Panc1 (cell line): ENCODE data around the gene GRIN2B. TPM values are rescaled to one million over a fixed set of nuclear protein-coding genes. Genes with fewer than 3 reads are reported as not detected.

Experiments
- ATAC-seq: fragments of 200-7000 bp; cut with Tn5 transposase; 2 replicates; pipeline ENCODE4 v1.9.1; 2020; ENCODE audit warnings: mild to moderate bottlenecking, moderate library complexity
- BruUV-seq: library from RNA; stranded (reverse); fragments of 400-500 nt; replicated peaks from 2 replicates; lab custom pipeline; 2021; lab: Mats Ljungman, UMichigan
- CTCF ChIA-PET: fragments of 300-600 bp; sonication (Branson Sonifier 250); formaldehyde crosslinking; loops from one replicate; lab custom pipeline; 2022; ENCODE audit warnings: antibody characterized with exemption; lab: Charles Lee
- POLR2A ChIA-PET: fragments of 300-600 bp; sonication (Branson Sonifier 250); formaldehyde crosslinking; loops from one replicate; lab custom pipeline; 2022; ENCODE audit warnings: antibody characterized with exemption; lab: Charles Lee
- DNase-seq: peaks from one replicate; pipeline ENCODE4 v3.0.0-alpha.2; 2010; ENCODE audit warnings: low read depth, low spot score
- H3K27ac ChIP-seq: 2 replicates; pipeline ENCODE4 v1.5.1; 2011; ENCODE audit warnings: mild to moderate bottlenecking, low read length, inconsistent platforms
- H3K27me3 ChIP-seq: fragments of 200-500 bp; sonication (Bioruptor generic); 2 replicates; pipeline ENCODE4 v1.6.0; 2014; ENCODE audit warnings: low read length, inconsistent platforms; ENCODE audit not compliant: control insufficient read depth, insufficient read depth
- H3K36me3 ChIP-seq: fragments of 200-500 bp; sonication (Bioruptor generic); 2 replicates; pipeline ENCODE4 v1.5.1; 2014; ENCODE audit warnings: inconsistent platforms, mild to moderate bottlenecking, low read length, moderate library complexity; ENCODE audit not compliant: control insufficient read depth, insufficient read depth
- H3K4me1 ChIP-seq: 2 replicates; pipeline ENCODE4 v1.5.1; 2011; ENCODE audit warnings: inconsistent platforms, mild to moderate bottlenecking, low read length, moderate library complexity; ENCODE audit not compliant: control insufficient read depth, insufficient read depth
- H3K4me3 ChIP-seq, 2 experiments: 2 replicates each; pipeline ENCODE4 v1.5.1; 2011 to 2012; ENCODE audit warnings: low read depth in 2 of 2, low read length in 2 of 2, mild to moderate bottlenecking in 2 of 2, inconsistent platforms in 1 of 2, moderate library complexity in 1 of 2
- H3K9me3 ChIP-seq: fragments of 200-500 bp; sonication (Bioruptor generic); 2 replicates; pipeline ENCODE4 v1.5.1; 2014; ENCODE audit warnings: low read depth, mild to moderate bottlenecking, inconsistent platforms, low read length, moderate library complexity; ENCODE audit not compliant: control insufficient read depth, insufficient read depth
- POLR2AphosphoS5 ChIP-seq: IDR thresholded peaks from 2 replicates; pipeline ENCODE4 v1.6.1; 2012; ENCODE audit warnings: mild to moderate bottlenecking, low read depth, low read length, moderate library complexity
- SIN3A ChIP-seq: IDR thresholded peaks from 2 replicates; pipeline ENCODE4 v1.6.1; 2012; ENCODE audit warnings: low read depth, mild to moderate bottlenecking, low read length, moderate library complexity, borderline replicate concordance; ENCODE audit not compliant: insufficient read depth
- TCF7L2 ChIP-seq: IDR thresholded peaks from 2 replicates; pipeline ENCODE4 v1.6.1; 2011; ENCODE audit warnings: mild to moderate bottlenecking, low read depth, low read length, inconsistent platforms
- in situ Hi-C: cut with HindIII; loops from 2 replicates; pipeline ENCODE4 v1.10.0; 2016; ENCODE audit warnings: low sequenced_read_pairs, low pct_unique_long_range_greater_than_20kb
- intact Hi-C: fragments of 100-400 bp; cut with micrococcal nuclease; formaldehyde crosslinking; loops from one replicate; pipeline ENCODE4 v1.10.0; 2022; ENCODE audit not compliant: unreplicated experiment
- total RNA-seq: library from RNA; stranded (reverse); gene quantifications from one replicate; pipeline ENCODE4 v1.2.1, GENCODE V29; 2021; ENCODE audit not compliant: unreplicated experiment
- TF ChIP-seq, protein P1 (sequence below), 2 experiments: IDR thresholded peaks; 2 replicates each; pipeline ENCODE4 v1.6.1; 2011 to 2012; ENCODE audit warnings: low read depth in 2 of 2, control low read depth in 1 of 2, low read length in 1 of 2, mild to moderate bottlenecking in 1 of 2, moderate library complexity in 1 of 2; ENCODE audit not compliant: insufficient read depth in 1 of 2
- TF ChIP-seq, protein P2 (sequence below): fragments of 450-650 bp; IDR thresholded peaks from 2 replicates; pipeline ENCODE4 v1.5.1; 2017; ENCODE audit warnings: mild to moderate bottlenecking

The GRIN2B gene
- total RNA-seq, 1 experiment from 2014 or later: not detected

DNA sequence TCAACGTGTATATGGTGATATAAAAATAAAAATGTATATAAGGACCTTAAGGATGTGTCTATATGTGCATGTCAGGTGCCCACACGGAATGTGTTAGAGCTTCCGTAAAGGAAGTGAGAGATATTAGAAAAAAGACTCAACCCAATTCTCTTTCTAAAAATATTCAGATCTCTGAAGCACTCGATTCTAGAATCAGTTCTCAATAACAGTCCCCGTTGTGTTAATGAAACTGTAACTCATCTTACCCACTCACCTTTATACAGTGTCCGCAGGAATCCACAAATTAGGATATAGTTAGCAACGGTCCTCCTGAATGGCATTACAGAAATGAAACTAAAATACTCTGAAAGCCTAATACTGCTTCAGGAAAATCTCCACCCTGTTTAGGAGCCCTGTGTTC is 29.3 kb downstream of the GRIN2B start:
- Histone ChIP-seq H3K9me3 (no peaks in the 10 kb centered on the region), H3K27me3 (no peaks in the 10 kb centered on the region; the same call in 1 of the 2 replicates), H3K36me3 (no peaks in the 10 kb centered on the region), H3K4me3 (no peak overlapping the region), H3K27ac (no peak overlapping the region), H3K4me1 (no peaks in the 10 kb centered on the region)
- ChIA-PET POLR2A (no interaction called here), CTCF (no interaction called here)
- TF ChIP-seq SIN3A: no peak
- no peak for TF ChIP-seq TCF7L2
- no peak for TF ChIP-seq POLR2AphosphoS5
- no TSS peak for BruUV-seq
- in situ Hi-C loops: no loop called here
- ATAC-seq (no peak), DNase-seq (no peak)
- intact Hi-C loops: no loop called here

DNA sequence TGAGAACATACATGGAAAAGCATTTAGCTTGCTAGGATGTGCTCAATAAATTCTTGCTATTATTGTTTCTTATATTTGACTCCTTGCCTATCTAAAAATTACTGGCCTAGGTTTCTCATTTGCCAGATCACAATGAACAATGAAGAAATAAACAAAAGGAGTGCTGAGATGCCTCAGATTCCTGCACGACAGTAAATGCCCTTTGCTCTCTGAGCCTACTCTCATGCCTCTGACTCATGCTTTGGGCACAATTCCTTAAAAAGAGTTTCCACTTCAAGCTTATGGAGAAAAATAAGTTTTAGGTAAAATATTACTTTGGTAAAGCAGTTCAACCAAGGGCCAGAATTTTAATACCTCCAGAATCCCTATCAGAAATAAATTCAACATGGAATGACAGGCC is 30.9 kb downstream of the GRIN2B start:
- H3K9me3 ChIP-seq: no peaks in the 10 kb centered on the region
- BruUV-seq: no TSS peak
- H3K4me1 ChIP-seq: no peaks in the 10 kb centered on the region
- in situ Hi-C loops (no loop called here), intact Hi-C loops (no loop called here)
- H3K36me3 ChIP-seq: no peaks in the 10 kb centered on the region
- no peaks in the 10 kb centered on the region for H3K27me3 ChIP-seq
- no peak overlapping the region for H3K4me3 ChIP-seq
- no peak for DNase-seq
- TF ChIP-seq, protein P1, sequence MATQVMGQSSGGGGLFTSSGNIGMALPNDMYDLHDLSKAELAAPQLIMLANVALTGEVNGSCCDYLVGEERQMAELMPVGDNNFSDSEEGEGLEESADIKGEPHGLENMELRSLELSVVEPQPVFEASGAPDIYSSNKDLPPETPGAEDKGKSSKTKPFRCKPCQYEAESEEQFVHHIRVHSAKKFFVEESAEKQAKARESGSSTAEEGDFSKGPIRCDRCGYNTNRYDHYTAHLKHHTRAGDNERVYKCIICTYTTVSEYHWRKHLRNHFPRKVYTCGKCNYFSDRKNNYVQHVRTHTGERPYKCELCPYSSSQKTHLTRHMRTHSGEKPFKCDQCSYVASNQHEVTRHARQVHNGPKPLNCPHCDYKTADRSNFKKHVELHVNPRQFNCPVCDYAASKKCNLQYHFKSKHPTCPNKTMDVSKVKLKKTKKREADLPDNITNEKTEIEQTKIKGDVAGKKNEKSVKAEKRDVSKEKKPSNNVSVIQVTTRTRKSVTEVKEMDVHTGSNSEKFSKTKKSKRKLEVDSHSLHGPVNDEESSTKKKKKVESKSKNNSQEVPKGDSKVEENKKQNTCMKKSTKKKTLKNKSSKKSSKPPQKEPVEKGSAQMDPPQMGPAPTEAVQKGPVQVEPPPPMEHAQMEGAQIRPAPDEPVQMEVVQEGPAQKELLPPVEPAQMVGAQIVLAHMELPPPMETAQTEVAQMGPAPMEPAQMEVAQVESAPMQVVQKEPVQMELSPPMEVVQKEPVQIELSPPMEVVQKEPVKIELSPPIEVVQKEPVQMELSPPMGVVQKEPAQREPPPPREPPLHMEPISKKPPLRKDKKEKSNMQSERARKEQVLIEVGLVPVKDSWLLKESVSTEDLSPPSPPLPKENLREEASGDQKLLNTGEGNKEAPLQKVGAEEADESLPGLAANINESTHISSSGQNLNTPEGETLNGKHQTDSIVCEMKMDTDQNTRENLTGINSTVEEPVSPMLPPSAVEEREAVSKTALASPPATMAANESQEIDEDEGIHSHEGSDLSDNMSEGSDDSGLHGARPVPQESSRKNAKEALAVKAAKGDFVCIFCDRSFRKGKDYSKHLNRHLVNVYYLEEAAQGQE (IDR thresholded peaks at IDR 0.05; ENCODE audit: insufficient read depth in 1 of 2, low read depth in 2 of 2, low read length in 1 of 2): no peak
- TF ChIP-seq SIN3A (no peak), TCF7L2 (no peak), POLR2AphosphoS5 (no peak)
- no peak overlapping the region for H3K27ac ChIP-seq
- ChIA-PET POLR2A (no interaction called here), CTCF (no interaction called here)
- no peak for ATAC-seq

DNA sequence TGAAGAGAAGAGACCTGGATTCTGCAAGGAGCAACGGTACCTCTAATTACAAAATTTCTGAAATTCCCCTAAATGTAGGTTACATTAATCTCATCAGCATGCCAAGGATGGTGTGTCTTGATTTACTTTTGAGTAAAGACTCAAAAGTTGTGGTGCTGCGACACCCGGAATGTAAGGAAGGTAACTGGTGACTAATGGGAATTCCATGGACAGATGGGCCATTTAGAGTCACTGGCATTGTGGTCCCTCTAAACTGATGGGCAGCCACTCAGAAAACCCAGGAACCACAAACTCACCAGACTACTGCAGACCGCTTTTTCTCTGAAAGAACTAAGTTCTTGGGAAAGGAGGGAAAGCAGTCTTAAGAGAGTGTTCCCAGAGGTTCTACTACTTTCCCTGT is 32.8 kb downstream of the GRIN2B start:
- no peak for DNase-seq
- TF ChIP-seq, protein P1 (IDR thresholded peaks at IDR 0.05; ENCODE audit: insufficient read depth in 1 of 2, low read depth in 2 of 2, low read length in 1 of 2): no peak
- TF ChIP-seq SIN3A (no peak), POLR2AphosphoS5 (no peak), TCF7L2 (no peak)
- TF ChIP-seq, protein P2, sequence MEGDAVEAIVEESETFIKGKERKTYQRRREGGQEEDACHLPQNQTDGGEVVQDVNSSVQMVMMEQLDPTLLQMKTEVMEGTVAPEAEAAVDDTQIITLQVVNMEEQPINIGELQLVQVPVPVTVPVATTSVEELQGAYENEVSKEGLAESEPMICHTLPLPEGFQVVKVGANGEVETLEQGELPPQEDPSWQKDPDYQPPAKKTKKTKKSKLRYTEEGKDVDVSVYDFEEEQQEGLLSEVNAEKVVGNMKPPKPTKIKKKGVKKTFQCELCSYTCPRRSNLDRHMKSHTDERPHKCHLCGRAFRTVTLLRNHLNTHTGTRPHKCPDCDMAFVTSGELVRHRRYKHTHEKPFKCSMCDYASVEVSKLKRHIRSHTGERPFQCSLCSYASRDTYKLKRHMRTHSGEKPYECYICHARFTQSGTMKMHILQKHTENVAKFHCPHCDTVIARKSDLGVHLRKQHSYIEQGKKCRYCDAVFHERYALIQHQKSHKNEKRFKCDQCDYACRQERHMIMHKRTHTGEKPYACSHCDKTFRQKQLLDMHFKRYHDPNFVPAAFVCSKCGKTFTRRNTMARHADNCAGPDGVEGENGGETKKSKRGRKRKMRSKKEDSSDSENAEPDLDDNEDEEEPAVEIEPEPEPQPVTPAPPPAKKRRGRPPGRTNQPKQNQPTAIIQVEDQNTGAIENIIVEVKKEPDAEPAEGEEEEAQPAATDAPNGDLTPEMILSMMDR: no peak
- no peaks in the 10 kb centered on the region for H3K4me1 ChIP-seq
- no peak overlapping the region for H3K27ac ChIP-seq
- POLR2A ChIA-PET: no interaction called here
- intact Hi-C loops: loop anchor here (10.0 kb wide), 1 partner anchor 674 kb away; no protein-coding TSS in a partner anchor
- in situ Hi-C loops: no loop called here
- BruUV-seq: no TSS peak
- H3K36me3 ChIP-seq: no peaks in the 10 kb centered on the region
- H3K27me3 ChIP-seq: no peaks in the 10 kb centered on the region
- CTCF ChIA-PET: no interaction called here
- H3K9me3 ChIP-seq: no peaks in the 10 kb centered on the region
- H3K4me3 ChIP-seq: no peak overlapping the region
- ATAC-seq: no peak
